ENCODE data around the gene UCKL1.
"Not testable (repeated sequence)": the region's sequence is repeated elsewhere in the genome, so short reads cannot be mapped to it uniquely, and the experiment has no call there.

Gene UCKL1

GRCh38 chr20:63972312-63973159, 16.3 kb upstream of the UCKL1 start:
- DNase-seq, result no peak

- DNase-seq, result not testable (repeated sequence)
Measured at GRCh38 chr20:63971960-63972311, 15.7 kb upstream of the UCKL1 start.

- DNase-seq, result no peak
Measured at GRCh38 chr20:63970714-63971431, 14.7 kb upstream of the UCKL1 start.

- DNase-seq, result no peak
Measured at GRCh38 chr20:63969838-63970713, 13.9 kb upstream of the UCKL1 start, which contains the start of gene ZNF512B. TSS of gene ZNF512B (minus strand) at chr20:63969930. CDS start at chr20:63967950, 1,980 bp downstream.

GRCh38 chr20:63968928-63969760, 12.9 kb upstream of the UCKL1 start:
- DNase-seq, result no peak

GRCh38 chr20:63968136-63968927, 12.1 kb upstream of the UCKL1 start:
- DNase-seq, result no peak

GRCh38 chr20:63967330-63968135, 11.3 kb upstream of the UCKL1 start:
- DNase-seq, result no peak

- no peak for DNase-seq
Measured at GRCh38 chr20:63966944-63967322, 10.7 kb upstream of the UCKL1 start.

- no peak for DNase-seq
Measured at GRCh38 chr20:63966172-63966943, 10.1 kb upstream of the UCKL1 start.

- DNase-seq, result no peak
Measured at GRCh38 chr20:63964412-63964811, 8.2 kb upstream of the UCKL1 start.

- DNase-seq, result no peak
Measured at GRCh38 chr20:63963784-63964301, 7.6 kb upstream of the UCKL1 start.

- no peak for DNase-seq
Measured at GRCh38 chr20:63963348-63963741, 7.1 kb upstream of the UCKL1 start.

- no peak for DNase-seq
Measured at GRCh38 chr20:63962426-63963347, 6.5 kb upstream of the UCKL1 start.

GRCh38 chr20:63961664-63962425, 5.6 kb upstream of the UCKL1 start:
- DNase-seq, result no peak

GRCh38 chr20:63960654-63961621, 4.7 kb upstream of the UCKL1 start:
- DNase-seq, result not testable (repeated sequence)

- no peak for DNase-seq
Measured at GRCh38 chr20:63959699-63960075, 3.5 kb upstream of the UCKL1 start.
